H9 (cell line): ENCODE measurements around the gene GRIP2. TPM values are rescaled to one million over a fixed set of nuclear protein-coding genes. Genes with fewer than 3 reads are reported as not detected.

ENCODE experiments used
- DNase-seq: peaks from one replicate; pipeline ENCODE4 v3.0.0-alpha.2; 2017
- H2AFZ ChIP-seq: one replicate; pipeline ENCODE4 v1.6.1; 2013; ENCODE audit warnings: mild to moderate bottlenecking, low read length, control low read depth, moderate library complexity
- H2AK5ac ChIP-seq: 2 replicates; pipeline ENCODE4 v1.6.1; 2013; ENCODE audit warnings: low read length, control low read depth, mixed read lengths; ENCODE audit not compliant: insufficient read length
- H2BK120ac ChIP-seq: one replicate; pipeline ENCODE4 v1.6.1; 2013; ENCODE audit warnings: low read depth, mild to moderate bottlenecking, low read length, control low read depth, inconsistent platforms; ENCODE audit not compliant: poor library complexity, severe bottlenecking
- H2BK12ac ChIP-seq: 2 replicates; pipeline ENCODE4 v1.6.1; 2013; ENCODE audit warnings: low read length, control low read depth, mixed read lengths, low read depth; ENCODE audit not compliant: insufficient read length
- H2BK15ac ChIP-seq: 2 replicates; pipeline ENCODE4 v1.6.1; 2013; ENCODE audit warnings: low read depth, low read length, control low read depth
- H2BK20ac ChIP-seq: one replicate; pipeline ENCODE4 v1.6.1; 2013; ENCODE audit warnings: low read depth, mild to moderate bottlenecking, low read length, control low read depth, inconsistent platforms; ENCODE audit not compliant: poor library complexity, severe bottlenecking
- H2BK5ac ChIP-seq: 2 replicates; pipeline ENCODE4 v1.6.1; 2013; ENCODE audit warnings: low read length, control low read depth, mixed read lengths; ENCODE audit not compliant: insufficient read length
- H3K14ac ChIP-seq: 2 replicates; pipeline ENCODE4 v1.6.1; 2013; ENCODE audit warnings: low read length, control low read depth; ENCODE audit not compliant: insufficient read depth
- H3K18ac ChIP-seq: 2 replicates; pipeline ENCODE4 v1.6.1; 2013; ENCODE audit warnings: low read depth, mild to moderate bottlenecking, mixed read lengths, low read length, control low read depth; ENCODE audit not compliant: insufficient read length
- H3K23ac ChIP-seq: 2 replicates; pipeline ENCODE4 v1.6.1; 2013; ENCODE audit warnings: low read length, control low read depth, mixed read lengths, low read depth; ENCODE audit not compliant: insufficient read length
- H3K23me2 ChIP-seq: 2 replicates; pipeline ENCODE4 v1.6.1; 2013; ENCODE audit warnings: low read depth, mild to moderate bottlenecking, mixed read lengths, low read length, control low read depth; ENCODE audit not compliant: insufficient read length, poor library complexity, severe bottlenecking
- H3K27ac ChIP-seq: 2 replicates; pipeline ENCODE4 v1.5.1; 2013; ENCODE audit warnings: low read length, control low read depth, mixed read lengths, low read depth; ENCODE audit not compliant: insufficient read length
- H3K27me3 ChIP-seq: 2 replicates; pipeline ENCODE4 v1.6.1; 2013; ENCODE audit warnings: low read length, control low read depth, inconsistent platforms; ENCODE audit not compliant: insufficient read depth
- H3K4ac ChIP-seq: 2 replicates; pipeline ENCODE4 v1.6.1; 2013; ENCODE audit warnings: low read depth, mild to moderate bottlenecking, control low read depth, inconsistent platforms, low read length, moderate library complexity
- H3K4me1 ChIP-seq: 2 replicates; pipeline ENCODE4 v1.6.1; 2013; ENCODE audit warnings: low read length, control low read depth, inconsistent platforms; ENCODE audit not compliant: insufficient read depth
- H3K4me2 ChIP-seq: 2 replicates; pipeline ENCODE4 v1.6.1; 2013; ENCODE audit warnings: low read length, control low read depth, mixed read lengths; ENCODE audit not compliant: insufficient read length, insufficient read depth
- H3K56ac ChIP-seq: 2 replicates; pipeline ENCODE4 v1.6.1; 2013; ENCODE audit warnings: low read depth, mild to moderate bottlenecking, mixed read lengths, low read length, control low read depth; ENCODE audit not compliant: insufficient read length
- H3K79me1 ChIP-seq: 2 replicates; pipeline ENCODE4 v1.6.1; 2013; ENCODE audit warnings: low read depth, mild to moderate bottlenecking, moderate library complexity, low read length, control low read depth, inconsistent platforms; ENCODE audit not compliant: insufficient read depth, poor library complexity, severe bottlenecking
- H3K79me2 ChIP-seq: 2 replicates; pipeline ENCODE4 v1.6.1; 2013; ENCODE audit warnings: low read length, control low read depth, inconsistent platforms; ENCODE audit not compliant: insufficient read depth
- H3K9ac ChIP-seq: 2 replicates; pipeline ENCODE4 v1.6.1; 2013; ENCODE audit warnings: low read length, control low read depth, mixed read lengths; ENCODE audit not compliant: insufficient read length; ENCODE audit errors: extremely low read depth
- H3K9me3 ChIP-seq: one replicate; pipeline ENCODE4 v1.6.1; 2013; ENCODE audit warnings: low read depth, low read length, inconsistent platforms; ENCODE audit not compliant: control insufficient read depth
- H3T11ph ChIP-seq: one replicate; pipeline ENCODE4 v1.6.1; 2013; ENCODE audit warnings: mild to moderate bottlenecking, low read length, control low read depth, inconsistent platforms
- H4K20me1 ChIP-seq: one replicate; pipeline ENCODE4 v1.6.1; 2013; ENCODE audit not compliant: control insufficient read depth, insufficient read length, insufficient read depth
- H4K5ac ChIP-seq: 2 replicates; pipeline ENCODE4 v1.6.1; 2013; ENCODE audit warnings: low read depth, mild to moderate bottlenecking, mixed read lengths, low read length, control low read depth; ENCODE audit not compliant: insufficient read length
- H4K8ac ChIP-seq: replicated peaks from 2 replicates; pipeline ENCODE4 v1.6.1; 2013; ENCODE audit warnings: low read length, control low read depth, mixed read lengths, low read depth; ENCODE audit not compliant: insufficient read length
- H4K91ac ChIP-seq: 2 replicates; pipeline ENCODE4 v1.6.1; 2013; ENCODE audit warnings: low read depth, mild to moderate bottlenecking, moderate library complexity, mixed read lengths, low read length, control low read depth; ENCODE audit not compliant: insufficient read length
- H3K27ac Mint-ChIP-seq, 3 experiments: 2 replicates in 2 of 3; 3 replicates in 1 of 3; pipeline ENCODE4 v1.8.0; 2020 to 2021; ENCODE audit warnings: mixed read lengths in 3 of 3, mild to moderate bottlenecking in 1 of 3, moderate library complexity in 1 of 3
- H3K27me3 Mint-ChIP-seq: 2 replicates; pipeline ENCODE4 v1.8.0; 2021; ENCODE audit warnings: low read depth, mild to moderate bottlenecking, moderate library complexity, mixed read lengths
- H3K36me3 Mint-ChIP-seq, 3 experiments: 2 replicates in 2 of 3; 3 replicates in 1 of 3; pipeline ENCODE4 v1.8.0; 2020 to 2021; ENCODE audit warnings: low read depth in 3 of 3, mixed read lengths in 3 of 3; ENCODE audit not compliant: insufficient read depth in 1 of 3
- H3K4me1 Mint-ChIP-seq, 2 experiments: 2 replicates each; pipeline ENCODE4 v1.8.0; 2020; ENCODE audit warnings: mixed read lengths in 2 of 2
- H3K4me3 Mint-ChIP-seq, 2 experiments: 2 replicates in 1 of 2; 3 replicates in 1 of 2; pipeline ENCODE4 v1.8.0; 2020 to 2021; ENCODE audit warnings: mild to moderate bottlenecking in 2 of 2, mixed read lengths in 2 of 2, moderate library complexity in 1 of 2
- H3K9me3 Mint-ChIP-seq, 2 experiments: 2 replicates in 1 of 2; 3 replicates in 1 of 2; pipeline ENCODE4 v1.8.0; 2020; ENCODE audit warnings: mild to moderate bottlenecking in 2 of 2, mixed read lengths in 2 of 2, moderate library complexity in 1 of 2
- WGBS: extraction: QIAGEN DNeasy Blood & Tissue Kit; methylation state at CpG from one replicate; pipeline ENCODE4 v1.1.7; 2013; ENCODE audit warnings: missing lambda C conversion rate, low lambda C conversion rate, mixed read lengths; ENCODE audit not compliant: insufficient read length; ENCODE audit errors: extremely low coverage; 5-methylcytosine and 5-hydroxymethylcytosine counted together
- total RNA-seq: library from RNA; stranded (reverse); gene quantifications from 2 replicates; pipeline ENCODE4 v1.2.1, GENCODE V29; 2021
- TF ChIP-seq, protein P1 (sequence below): fragments of 200-600 bp; sonication (generic); conservative IDR thresholded peaks from 3 replicates; pipeline ENCODE4 v1.8.0; 2021; ENCODE audit warnings: antibody characterized with exemption, mild to moderate bottlenecking

Gene GRIP2
- total RNA-seq, 1 experiment from 2014 or later = 3.1 TPM

- TF ChIP-seq, protein P1, sequence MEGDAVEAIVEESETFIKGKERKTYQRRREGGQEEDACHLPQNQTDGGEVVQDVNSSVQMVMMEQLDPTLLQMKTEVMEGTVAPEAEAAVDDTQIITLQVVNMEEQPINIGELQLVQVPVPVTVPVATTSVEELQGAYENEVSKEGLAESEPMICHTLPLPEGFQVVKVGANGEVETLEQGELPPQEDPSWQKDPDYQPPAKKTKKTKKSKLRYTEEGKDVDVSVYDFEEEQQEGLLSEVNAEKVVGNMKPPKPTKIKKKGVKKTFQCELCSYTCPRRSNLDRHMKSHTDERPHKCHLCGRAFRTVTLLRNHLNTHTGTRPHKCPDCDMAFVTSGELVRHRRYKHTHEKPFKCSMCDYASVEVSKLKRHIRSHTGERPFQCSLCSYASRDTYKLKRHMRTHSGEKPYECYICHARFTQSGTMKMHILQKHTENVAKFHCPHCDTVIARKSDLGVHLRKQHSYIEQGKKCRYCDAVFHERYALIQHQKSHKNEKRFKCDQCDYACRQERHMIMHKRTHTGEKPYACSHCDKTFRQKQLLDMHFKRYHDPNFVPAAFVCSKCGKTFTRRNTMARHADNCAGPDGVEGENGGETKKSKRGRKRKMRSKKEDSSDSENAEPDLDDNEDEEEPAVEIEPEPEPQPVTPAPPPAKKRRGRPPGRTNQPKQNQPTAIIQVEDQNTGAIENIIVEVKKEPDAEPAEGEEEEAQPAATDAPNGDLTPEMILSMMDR = no peak
- H3K14ac ChIP-seq = no peak overlapping the region; the same call in 1 of the 2 replicates
- H4K5ac ChIP-seq = no peak overlapping the region
- no peaks in the 10 kb centered on the region for H3K79me1 ChIP-seq
- H2BK12ac ChIP-seq = no peak overlapping the region
- Mint-ChIP-seq H3K9me3 (peaks cover 3 to 7% of the 10 kb centered on the region in 2 experiments), H3K27me3 (peaks cover 4% of the 10 kb centered on the region; the same call in 1 of the 2 replicates), H3K27ac (peak overlapping the region in 2 of 3 experiments; percentile 24 to 77; a peak in 2 of 7 replicates), H3K4me1 (peaks cover 53 to 54% of the 10 kb centered on the region in 2 experiments), H3K36me3 (peaks cover 0 to 4% (median 0%) of the 10 kb centered on the region in 3 experiments; a peak in 1 of 7 replicates), H3K4me3 (no peak overlapping the region; a peak in 1 of 5 replicates)
- H3K56ac ChIP-seq = no peak overlapping the region
- no peak overlapping the region for H2BK5ac ChIP-seq
- no peak overlapping the region for H3K4me2 ChIP-seq
- H3K4me1 ChIP-seq = peaks cover 14% of the 10 kb centered on the region
- no peak overlapping the region for H2BK120ac ChIP-seq
- no peak overlapping the region for H3K27ac ChIP-seq
- DNase-seq = no peak
- no peak overlapping the region for H3K9ac ChIP-seq
- H4K91ac ChIP-seq = no peak overlapping the region
- H4K20me1 ChIP-seq = no peaks in the 10 kb centered on the region
- no peak overlapping the region for H3T11ph ChIP-seq
- H3K27me3 ChIP-seq = no peaks in the 10 kb centered on the region
- H2AK5ac ChIP-seq = no peak overlapping the region
- H4K8ac ChIP-seq = no peak overlapping the region
- H3K9me3 ChIP-seq = no peaks in the 10 kb centered on the region
- no peaks in the 10 kb centered on the region for H3K23me2 ChIP-seq
- H2BK20ac ChIP-seq = no peak overlapping the region
- H2BK15ac ChIP-seq = no peak overlapping the region
- H3K18ac ChIP-seq = no peak overlapping the region
- no peaks in the 10 kb centered on the region for H3K79me2 ChIP-seq
- no peak overlapping the region for H2AFZ ChIP-seq
- no peak overlapping the region for H3K4ac ChIP-seq
- H3K23ac ChIP-seq = no peak overlapping the region
- no CpG with 5 or more reads among the region's 17 CpGs for WGBS
Observed at GRCh38 chr3:14531856-14532395, 8.2 kb downstream of the GRIP2 start.
